Neural cell (in vitro differentiated cells): ENCODE data around the gene NDE1. TPM values are rescaled to one million over a fixed set of nuclear protein-coding genes. Genes with fewer than 3 reads are reported as not detected.
"Not testable (repeated sequence)": the region's sequence is repeated elsewhere in the genome, so short reads cannot be mapped to it uniquely, and the experiment has no call there.

Experiments
- H2AFZ ChIP-seq: fragments of 200-600, 300-800 bp; sonication (generic), shearing (Covaris generic); 2 replicates; pipeline ENCODE4 v1.6.0; 2014; ENCODE audit warnings: low read depth, mild to moderate bottlenecking, antibody characterized with exemption, low read length, moderate library complexity
- H3F3A ChIP-seq: fragments of 200-600 bp; shearing (Covaris generic); 2 replicates; pipeline ENCODE4 v1.6.1; 2016; ENCODE audit warnings: mild to moderate bottlenecking, moderate library complexity, mixed read lengths, antibody characterized with exemption, low read length; ENCODE audit not compliant: insufficient read depth, poor library complexity, severe bottlenecking
- H3K27ac ChIP-seq: fragments of 200-600, 300-800 bp; sonication (generic), shearing (Covaris generic); 2 replicates; pipeline ENCODE4 v1.5.1; 2014; ENCODE audit warnings: mild to moderate bottlenecking, low read length, moderate library complexity
- H3K27me3 ChIP-seq: fragments of 300-800, 200-600 bp; sonication (generic), shearing (Covaris generic); 2 replicates; pipeline ENCODE4 v1.6.0; 2014; ENCODE audit warnings: mild to moderate bottlenecking, low read depth, low read length, moderate library complexity; ENCODE audit not compliant: insufficient read depth
- H3K36me3 ChIP-seq: fragments of 300-800, 200-600 bp; sonication (generic), shearing (Covaris generic); 2 replicates; pipeline ENCODE4 v1.5.1; 2014; ENCODE audit warnings: mild to moderate bottlenecking, antibody characterized with exemption, low read length, moderate library complexity; ENCODE audit not compliant: insufficient read depth
- H3K4me2 ChIP-seq: fragments of 300-800, 200-600 bp; sonication (generic), shearing (Covaris generic); 2 replicates; pipeline ENCODE4 v1.6.0; 2014; ENCODE audit warnings: mild to moderate bottlenecking, low read length
- H3K4me3 ChIP-seq: fragments of 300-800, 200-600 bp; sonication (generic), shearing (Covaris generic); 2 replicates; pipeline ENCODE4 v1.5.1; 2014; ENCODE audit warnings: mild to moderate bottlenecking, low read length, moderate library complexity
- H3K79me2 ChIP-seq: fragments of 200-600 bp; shearing (Covaris generic); replicated peaks from 2 replicates; pipeline ENCODE4 v1.6.0; 2014; ENCODE audit warnings: mild to moderate bottlenecking, low read length, moderate library complexity; ENCODE audit not compliant: insufficient read depth
- H3K9ac ChIP-seq: fragments of 300-800, 200-600 bp; sonication (generic), shearing (Covaris generic); 2 replicates; pipeline ENCODE4 v1.6.1; 2016; ENCODE audit warnings: mild to moderate bottlenecking, low read length, mixed read lengths
- H3K9me2 ChIP-seq: fragments of 200-600 bp; shearing (Covaris generic); 2 replicates; pipeline ENCODE4 v1.6.1; 2016; ENCODE audit warnings: mild to moderate bottlenecking, low read length, mixed read lengths; ENCODE audit not compliant: insufficient read depth
- H3K9me3 ChIP-seq: fragments of 200-600, 300-800 bp; sonication (generic), shearing (Covaris generic); 2 replicates; pipeline ENCODE4 v1.6.1; 2016; ENCODE audit warnings: mild to moderate bottlenecking, mixed run types, low read length, moderate library complexity, mixed read lengths
- H4K20me1 ChIP-seq: fragments of 200-600 bp; shearing (Covaris generic); 2 replicates; pipeline ENCODE4 v1.6.1; 2016; ENCODE audit warnings: mild to moderate bottlenecking, mixed run types; ENCODE audit not compliant: insufficient read depth
- EP300 ChIP-seq: fragments of 450-650 bp; conservative IDR thresholded peaks from 2 replicates; pipeline ENCODE4 v1.6.1; 2014; ENCODE audit warnings: antibody characterized with exemption, mild to moderate bottlenecking, moderate library complexity; ENCODE audit not compliant: poor library complexity, severe bottlenecking
- EZH2 ChIP-seq: fragments of 200-600, 300-800 bp; shearing (Covaris generic), sonication (generic); IDR thresholded peaks from 2 replicates; pipeline ENCODE4 v1.6.1; 2014; ENCODE audit warnings: antibody characterized with exemption, low read length, borderline replicate concordance, mild to moderate bottlenecking; ENCODE audit not compliant: insufficient read depth, poor library complexity, severe bottlenecking
- MXI1 ChIP-seq: fragments of 450-650 bp; conservative IDR thresholded peaks from 2 replicates; pipeline ENCODE4 v1.6.1; 2014; ENCODE audit warnings: antibody characterized with exemption, mild to moderate bottlenecking; ENCODE audit not compliant: poor library complexity, severe bottlenecking
- POLR2AphosphoS5 ChIP-seq: IDR thresholded peaks from 2 replicates; pipeline ENCODE4 v1.6.1; 2012
- RAD21 ChIP-seq: fragments of 450-650 bp; conservative IDR thresholded peaks from 2 replicates; pipeline ENCODE4 v1.6.1; 2014; ENCODE audit warnings: antibody characterized with exemption, mild to moderate bottlenecking, moderate library complexity
- REST ChIP-seq: IDR thresholded peaks from 2 replicates; pipeline ENCODE4 v1.6.1; 2012; ENCODE audit warnings: borderline replicate concordance
- SMC3 ChIP-seq: fragments of 450-650 bp; conservative IDR thresholded peaks from 2 replicates; pipeline ENCODE4 v1.6.1; 2014; ENCODE audit warnings: antibody characterized with exemption, mild to moderate bottlenecking, moderate library complexity; ENCODE audit not compliant: poor library complexity
- TAF1 ChIP-seq: IDR thresholded peaks from 2 replicates; pipeline ENCODE4 v1.6.1; 2012; ENCODE audit warnings: low read depth
- polyA plus RNA-seq: library from polyadenylated mRNA; depleted of rRNA; stranded (reverse); fragments of >200 nt; gene quantifications from 2 replicates; pipeline ENCODE4 v1.2.3, GENCODE V29; 2014
- TF ChIP-seq, protein P1 (sequence below): fragments of 450-650 bp; IDR thresholded peaks from 2 replicates; pipeline ENCODE4 v1.5.1; 2014; ENCODE audit warnings: antibody characterized with exemption, mild to moderate bottlenecking, moderate library complexity; ENCODE audit not compliant: poor library complexity, severe bottlenecking

The NDE1 gene
- polyA plus RNA-seq, 1 donor from 2014 or later: not detected

GRCh38 chr16:15727697-15728096, 77.7 kb downstream of the NDE1 start:
- H3K4me2 ChIP-seq, H3K27me3 ChIP-seq, H4K20me1 ChIP-seq, H3K27ac ChIP-seq, H3K36me3 ChIP-seq, H3K79me2 ChIP-seq, H3K9me3 ChIP-seq, H2AFZ ChIP-seq, H3K9me2 ChIP-seq, H3K4me3 ChIP-seq, H3F3A ChIP-seq, H3K9ac ChIP-seq: not testable (repeated sequence)

GRCh38 chr16:15729152-15729551, 79.1 kb downstream of the NDE1 start:
- H3K27ac ChIP-seq: no peak overlapping the region
- no peaks in the 10 kb centered on the region for H3K9me3 ChIP-seq
- no peaks in the 10 kb centered on the region for H3K9me2 ChIP-seq
- H3K36me3 ChIP-seq: peaks cover 3% of the 10 kb centered on the region
- H3F3A ChIP-seq: no peaks in the 10 kb centered on the region
- H3K4me3 ChIP-seq: no peak overlapping the region
- H4K20me1 ChIP-seq: no peaks in the 10 kb centered on the region
- no peak overlapping the region for H3K9ac ChIP-seq
- no peaks in the 10 kb centered on the region for H3K79me2 ChIP-seq
- H3K27me3 ChIP-seq: no peaks in the 10 kb centered on the region
- H3K4me2 ChIP-seq: no peak overlapping the region
- TF ChIP-seq REST (no peak), SMC3 (no peak), TAF1 (no peak), RAD21 (no peak), EP300 (no peak), MXI1 (no peak), EZH2 (no peak), POLR2AphosphoS5 (no peak)
- TF ChIP-seq, protein P1, sequence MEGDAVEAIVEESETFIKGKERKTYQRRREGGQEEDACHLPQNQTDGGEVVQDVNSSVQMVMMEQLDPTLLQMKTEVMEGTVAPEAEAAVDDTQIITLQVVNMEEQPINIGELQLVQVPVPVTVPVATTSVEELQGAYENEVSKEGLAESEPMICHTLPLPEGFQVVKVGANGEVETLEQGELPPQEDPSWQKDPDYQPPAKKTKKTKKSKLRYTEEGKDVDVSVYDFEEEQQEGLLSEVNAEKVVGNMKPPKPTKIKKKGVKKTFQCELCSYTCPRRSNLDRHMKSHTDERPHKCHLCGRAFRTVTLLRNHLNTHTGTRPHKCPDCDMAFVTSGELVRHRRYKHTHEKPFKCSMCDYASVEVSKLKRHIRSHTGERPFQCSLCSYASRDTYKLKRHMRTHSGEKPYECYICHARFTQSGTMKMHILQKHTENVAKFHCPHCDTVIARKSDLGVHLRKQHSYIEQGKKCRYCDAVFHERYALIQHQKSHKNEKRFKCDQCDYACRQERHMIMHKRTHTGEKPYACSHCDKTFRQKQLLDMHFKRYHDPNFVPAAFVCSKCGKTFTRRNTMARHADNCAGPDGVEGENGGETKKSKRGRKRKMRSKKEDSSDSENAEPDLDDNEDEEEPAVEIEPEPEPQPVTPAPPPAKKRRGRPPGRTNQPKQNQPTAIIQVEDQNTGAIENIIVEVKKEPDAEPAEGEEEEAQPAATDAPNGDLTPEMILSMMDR: no peak
- no peak overlapping the region for H2AFZ ChIP-seq

DNA sequence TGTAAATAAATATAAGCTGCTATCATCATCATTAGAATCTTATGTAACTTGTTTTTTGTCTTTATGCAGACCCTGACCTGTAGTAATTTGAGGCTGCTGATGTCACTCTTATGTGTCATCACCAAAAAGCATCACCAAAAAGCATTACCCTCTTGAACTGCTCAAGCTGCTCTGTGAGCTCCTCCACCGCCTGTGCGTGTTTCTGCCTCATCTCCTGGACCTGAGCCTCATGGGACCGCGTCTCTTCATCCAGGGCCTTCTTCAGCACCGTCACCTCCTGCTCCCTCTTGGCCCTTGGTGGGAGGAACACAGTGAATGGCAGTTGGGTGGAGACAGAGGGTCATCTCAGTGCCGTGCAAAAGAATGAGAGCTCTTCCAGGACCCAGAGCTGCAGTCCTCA, 82.4 kb downstream of the NDE1 start:
- H3F3A ChIP-seq: no peaks in the 10 kb centered on the region
- H3K4me2 ChIP-seq: no peak overlapping the region

More for the DNA sequence above, 82.4 kb downstream of the NDE1 start:
- TF ChIP-seq REST (no peak), POLR2AphosphoS5 (no peak), MXI1 (no peak), EP300 (no peak), RAD21 (no peak), SMC3 (no peak)
- TF ChIP-seq, protein P1: no peak
- Histone ChIP-seq H3K9me3 (no peaks in the 10 kb centered on the region), H3K9ac (no peak overlapping the region), H3K27ac (no peak overlapping the region), H3K27me3 (no peaks in the 10 kb centered on the region), H4K20me1 (no peaks in the 10 kb centered on the region), H2AFZ (no peak overlapping the region), H3K4me3 (no peak overlapping the region), H3K9me2 (no peaks in the 10 kb centered on the region), H3K79me2 (no peaks in the 10 kb centered on the region), H3K36me3 (no peaks in the 10 kb centered on the region)
